GM21447 (cell line): ENCODE data around the gene TP53BP1.

Experiments
- ATAC-seq: cut with Tn5 transposase; IDR thresholded peaks from one replicate; pipeline ENCODE4 v1.9.1; 2021; ENCODE audit not compliant: unreplicated experiment

The TP53BP1 gene

DNA sequence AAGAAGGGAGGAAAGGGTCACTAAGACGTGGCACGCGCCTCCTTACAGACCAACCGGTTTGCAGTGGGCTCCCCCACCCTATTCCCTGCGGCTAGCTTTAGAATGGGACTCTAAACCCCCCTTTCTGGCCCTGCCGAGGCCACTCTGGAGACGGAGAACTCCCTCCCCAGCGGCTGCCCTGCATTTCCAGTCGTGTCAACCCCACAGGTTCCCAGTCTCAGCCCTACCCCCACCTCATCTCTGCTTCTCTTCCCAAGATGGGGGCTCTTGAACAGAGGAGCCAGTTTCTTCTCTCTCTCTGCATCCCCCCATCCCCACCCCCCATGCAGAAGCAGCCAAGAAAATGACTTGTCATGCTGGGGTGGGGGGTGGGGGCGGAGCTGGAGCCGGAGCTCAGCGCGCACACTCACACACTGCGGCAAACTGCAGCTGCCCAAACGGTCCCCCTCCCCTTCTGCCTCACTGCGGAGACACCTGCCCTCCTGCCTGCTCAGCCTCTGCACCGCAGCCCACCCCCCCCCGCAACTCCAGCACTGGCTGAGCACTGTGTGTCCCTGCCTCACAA is 25.3 kb upstream of the TP53BP1 start:
- ATAC-seq: no peak

DNA sequence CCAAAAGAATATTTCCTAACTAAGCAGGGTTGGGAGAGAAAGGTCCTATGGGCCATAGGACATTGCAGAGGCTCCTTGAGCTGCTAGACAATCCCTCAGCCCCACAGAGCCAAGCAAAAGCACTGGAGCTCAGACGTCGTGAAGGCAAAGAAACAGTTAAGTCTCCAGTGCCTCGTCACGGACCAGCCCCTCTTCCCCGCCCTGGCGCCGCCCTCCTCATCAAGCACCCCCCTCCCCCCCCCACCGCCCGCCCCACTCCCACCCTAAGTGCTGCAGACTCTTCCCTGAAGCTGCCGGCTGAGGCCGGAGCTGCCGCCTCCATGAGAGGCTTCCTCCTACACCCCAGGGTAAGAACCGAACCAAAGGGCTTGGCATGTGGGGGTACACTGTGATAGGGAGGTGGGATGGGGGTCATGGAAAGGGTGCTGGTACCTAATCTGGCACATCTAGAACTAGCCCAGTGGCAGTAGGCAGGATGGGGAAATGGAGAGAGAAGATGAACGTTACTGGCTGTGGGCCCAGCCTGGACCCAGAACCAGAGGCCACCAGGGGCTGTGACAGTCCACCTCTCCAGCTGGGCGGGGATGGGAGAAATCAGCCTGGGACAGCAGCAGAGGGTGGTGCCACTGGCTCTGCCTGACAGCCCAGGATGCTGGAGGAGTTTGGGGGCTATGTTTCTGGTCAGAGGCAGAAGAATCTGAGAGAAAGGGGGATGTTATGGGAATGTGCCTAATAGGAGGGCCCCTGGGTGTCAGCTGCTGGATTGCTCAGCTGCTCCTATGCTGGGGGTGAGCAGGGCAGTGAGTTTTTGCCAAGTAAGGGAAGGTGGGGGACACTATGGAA is 24.6 kb upstream of the TP53BP1 start, which contains the start of gene MAP1A:
MAP1A (plus strand) TSS at position 255 of the 843 bp plus-strand sequence. CDS start 3,866 bp downstream, outside the sequence.
- no peak for ATAC-seq

DNA sequence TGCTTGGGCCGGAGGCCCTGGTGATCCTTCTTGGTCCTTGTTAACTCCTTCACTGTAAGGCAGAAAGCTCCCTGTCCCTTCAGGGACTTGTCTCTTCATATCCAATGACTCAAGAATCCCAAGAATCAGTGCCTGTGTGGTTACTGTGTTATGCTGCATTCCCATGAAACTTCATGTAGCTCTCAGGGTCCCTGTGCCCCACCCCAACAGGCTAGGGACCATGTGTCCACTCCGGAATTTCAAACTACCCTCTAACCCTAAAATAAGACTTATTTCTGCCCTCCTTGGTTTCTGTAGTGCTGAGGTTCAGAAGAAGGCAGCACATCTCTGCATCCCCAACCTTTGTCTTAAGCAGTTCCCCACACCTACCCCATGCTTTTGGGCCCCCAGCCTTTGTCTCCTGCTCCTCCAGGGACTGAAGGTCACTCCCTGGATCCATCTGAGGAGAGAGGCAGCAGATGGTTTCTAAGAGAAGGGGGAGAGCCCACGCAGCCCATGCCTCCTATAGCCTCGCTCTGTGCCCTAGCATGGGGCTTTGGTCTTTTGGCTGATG is 23.9 kb upstream of the TP53BP1 start:
- no peak for ATAC-seq

DNA sequence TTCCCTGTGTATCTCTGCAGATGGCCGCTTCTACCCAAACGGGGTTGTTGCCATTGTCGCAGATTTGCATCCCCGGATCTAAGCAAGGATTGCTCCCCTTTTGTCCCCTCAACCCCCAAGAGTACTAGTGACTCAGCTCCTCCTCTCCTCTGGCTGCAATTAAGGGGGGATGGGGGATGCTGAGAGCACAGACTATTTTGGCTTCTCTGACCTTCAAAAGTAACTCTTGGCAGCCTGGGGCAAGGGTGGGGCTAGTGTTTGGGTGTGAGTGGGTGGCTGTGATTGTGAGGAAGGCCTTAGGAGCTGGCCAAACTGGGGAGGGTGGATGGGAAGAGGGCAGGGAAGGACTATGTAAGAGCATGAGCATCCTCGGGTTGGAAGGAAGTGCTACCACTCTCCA is 23.2 kb upstream of the TP53BP1 start:
- ATAC-seq: no peak

DNA sequence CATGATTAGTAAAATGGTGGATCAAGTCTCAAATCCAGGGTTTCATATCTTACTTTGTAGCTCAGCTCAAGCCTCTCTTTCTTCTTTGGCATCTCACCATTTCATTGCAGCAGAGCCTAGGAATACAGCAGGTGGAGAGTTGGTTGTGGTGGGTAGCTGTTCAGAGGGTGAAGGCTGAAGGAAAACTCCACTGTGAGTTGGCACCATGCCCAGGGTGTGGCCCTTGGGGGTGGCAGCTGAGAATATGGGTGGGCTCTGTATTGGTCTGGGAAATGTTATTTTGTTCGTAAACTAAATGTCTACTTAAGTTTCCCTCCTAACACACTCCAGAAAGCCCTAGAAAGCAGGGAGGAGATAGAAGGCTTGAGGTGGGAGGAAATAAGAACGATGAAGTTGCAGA is 22.8 kb upstream of the TP53BP1 start:
- no peak for ATAC-seq

DNA sequence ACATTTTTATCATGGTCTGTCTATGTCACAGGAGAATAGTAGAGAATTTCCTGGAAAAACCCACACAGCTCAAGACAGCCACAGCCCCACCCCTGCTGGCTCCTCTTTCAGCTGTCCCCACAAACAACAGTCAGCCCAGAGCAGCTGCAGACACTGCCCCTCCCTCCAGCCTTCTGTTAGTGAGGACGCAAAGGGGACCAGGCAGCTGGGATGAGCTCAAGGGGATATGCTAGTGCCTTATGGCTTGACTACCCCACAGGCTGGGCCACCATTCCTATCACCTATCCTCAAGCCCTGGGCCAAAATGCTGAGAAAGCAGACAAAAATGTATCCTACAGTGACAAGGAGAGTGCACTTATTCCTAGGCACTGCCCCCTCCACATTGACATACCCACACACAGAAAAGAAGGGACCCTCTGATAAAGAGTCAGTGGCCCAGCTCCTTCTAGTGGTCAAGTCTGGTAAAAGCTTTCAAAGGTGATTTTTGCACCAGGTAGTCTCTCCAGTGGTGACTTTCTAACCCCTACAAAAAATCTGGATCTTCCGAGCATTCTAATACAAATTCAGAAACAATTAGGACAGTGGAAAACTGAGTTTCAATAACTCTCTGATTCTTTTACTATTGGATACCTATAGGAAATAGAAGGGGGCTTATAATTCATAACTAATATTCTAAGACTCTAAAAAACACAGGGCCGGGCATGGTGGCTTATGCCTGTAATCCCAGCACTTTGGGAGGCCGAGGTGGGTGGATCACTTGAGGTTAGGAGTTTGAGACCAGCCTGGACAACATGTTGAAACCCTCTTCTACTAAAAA is 21.5 kb upstream of the TP53BP1 start:
- ATAC-seq: no peak

DNA sequence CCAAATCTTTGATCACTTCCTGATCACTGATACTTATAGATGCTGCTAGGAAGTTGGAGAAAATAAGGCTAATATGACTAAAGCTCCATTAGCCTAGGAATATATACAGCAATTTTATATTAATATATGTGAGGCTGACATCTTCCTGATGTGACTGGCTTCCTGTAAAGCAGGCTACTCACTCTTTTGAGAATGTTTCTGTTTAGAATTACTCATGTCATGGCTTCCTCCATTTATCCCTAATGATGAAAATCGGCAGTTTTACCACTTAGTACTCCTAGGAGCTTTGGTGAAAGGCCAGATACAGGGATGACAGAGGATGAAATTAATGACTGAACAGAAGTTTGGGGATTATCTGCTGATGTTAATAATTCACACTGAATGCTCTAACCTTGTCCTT is 20.6 kb upstream of the TP53BP1 start:
- no peak for ATAC-seq

DNA sequence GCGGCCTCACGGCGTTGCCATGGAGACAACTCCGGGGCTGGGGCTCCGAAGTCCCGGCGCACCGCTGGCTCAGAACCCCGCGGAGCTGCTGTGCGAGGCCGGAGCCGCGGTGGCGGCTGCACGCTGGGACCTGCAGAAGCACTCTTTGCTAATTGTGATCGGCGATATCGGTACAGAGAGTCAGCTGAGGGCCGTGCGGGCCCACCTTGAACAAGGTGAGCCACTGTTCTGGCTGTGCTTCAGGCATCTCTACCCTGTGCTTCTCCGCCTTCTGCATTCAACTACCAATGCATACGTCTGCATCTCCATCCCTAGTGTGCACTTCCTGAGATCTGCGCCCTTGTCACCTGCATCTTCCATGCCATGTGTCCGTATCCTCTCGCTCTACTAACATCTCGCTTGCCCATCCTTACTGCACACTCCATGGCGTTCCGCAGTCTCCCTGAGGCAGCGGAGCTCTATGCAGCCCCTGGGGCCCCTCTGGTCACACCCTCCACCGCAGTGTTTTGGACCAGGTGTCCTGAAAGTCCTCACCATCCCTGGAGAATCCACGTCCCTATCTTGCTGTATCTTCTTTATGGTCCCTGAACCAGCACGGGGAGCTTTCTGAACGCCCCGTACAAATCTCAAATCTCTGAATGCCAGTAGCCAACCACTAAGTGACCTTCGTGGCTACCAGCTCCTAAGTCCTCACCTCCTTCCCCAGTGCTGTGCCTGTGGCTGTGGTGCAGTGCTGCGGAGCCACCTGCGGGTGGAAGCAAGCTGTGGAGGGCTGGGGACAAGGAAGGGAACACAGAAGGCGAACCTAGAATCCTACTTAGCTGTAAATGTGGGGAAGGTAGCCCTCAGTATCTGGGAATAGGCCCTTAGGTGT is 18.3 kb upstream of the TP53BP1 start:
- no peak for ATAC-seq

DNA sequence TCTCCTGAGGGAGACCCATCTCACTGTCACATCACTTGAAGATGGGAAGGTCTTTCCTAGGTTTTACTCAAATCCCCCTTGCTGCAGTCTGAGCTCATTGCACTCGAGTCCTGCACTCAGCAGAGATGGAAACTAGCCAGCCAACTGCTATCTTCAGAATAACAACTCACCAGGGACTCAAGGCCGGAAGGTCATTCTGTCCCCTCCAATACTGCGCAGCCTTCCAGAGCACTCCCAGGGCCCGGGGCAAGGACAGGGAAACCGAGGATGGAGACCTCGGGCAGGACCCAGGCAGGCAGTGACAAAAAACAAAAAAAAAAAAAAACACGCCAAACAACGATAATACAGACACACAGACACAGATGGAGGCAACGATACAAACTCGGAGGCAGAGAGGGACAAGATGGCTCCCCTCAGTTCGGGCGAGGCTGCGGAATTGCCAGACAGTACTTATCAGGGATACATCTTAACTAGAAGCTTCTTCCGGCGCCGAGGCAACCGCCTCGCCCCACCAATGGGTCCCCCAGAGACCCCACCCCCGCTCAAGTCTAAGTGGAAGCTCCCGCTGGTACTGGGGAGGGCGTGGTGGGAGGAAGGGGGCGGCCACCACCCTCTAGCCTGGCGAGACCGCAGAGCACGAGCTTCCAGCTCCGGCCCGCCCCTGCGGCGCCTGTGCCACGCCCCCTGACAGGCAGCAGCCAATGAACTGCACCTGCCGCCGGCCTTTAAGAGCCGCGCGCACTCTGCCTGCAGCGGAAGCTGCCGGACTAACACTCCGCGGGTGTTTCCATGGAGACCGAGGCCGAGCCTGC is 17.4 kb upstream of the TP53BP1 start:
- ATAC-seq: peak; percentile 97

DNA sequence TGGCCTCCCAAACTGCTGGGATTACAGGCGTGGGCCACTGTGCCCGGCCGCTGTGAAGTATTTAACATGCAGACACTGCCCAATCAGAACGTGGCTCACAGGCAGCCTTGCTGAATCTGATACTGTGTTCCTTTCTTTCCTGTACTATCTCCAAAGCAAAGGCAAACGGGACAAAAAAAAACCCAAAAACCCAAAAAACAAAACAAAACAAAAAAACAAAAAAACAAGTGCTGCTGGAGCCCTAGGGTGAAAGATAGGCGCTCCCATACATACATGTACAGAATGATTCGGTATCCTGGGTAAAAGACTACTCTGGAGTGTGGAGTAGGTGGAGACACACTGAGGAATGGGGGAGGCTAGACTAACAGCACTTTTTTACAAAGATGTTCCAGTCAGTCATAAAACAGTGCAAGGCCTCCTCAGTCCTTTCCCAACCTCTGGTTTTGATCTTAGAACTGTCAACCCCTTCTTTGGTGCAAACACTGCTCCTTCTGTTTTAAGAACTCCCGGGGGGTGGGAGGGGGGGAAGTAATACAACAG is 16.8 kb upstream of the TP53BP1 start:
- ATAC-seq: no peak

DNA sequence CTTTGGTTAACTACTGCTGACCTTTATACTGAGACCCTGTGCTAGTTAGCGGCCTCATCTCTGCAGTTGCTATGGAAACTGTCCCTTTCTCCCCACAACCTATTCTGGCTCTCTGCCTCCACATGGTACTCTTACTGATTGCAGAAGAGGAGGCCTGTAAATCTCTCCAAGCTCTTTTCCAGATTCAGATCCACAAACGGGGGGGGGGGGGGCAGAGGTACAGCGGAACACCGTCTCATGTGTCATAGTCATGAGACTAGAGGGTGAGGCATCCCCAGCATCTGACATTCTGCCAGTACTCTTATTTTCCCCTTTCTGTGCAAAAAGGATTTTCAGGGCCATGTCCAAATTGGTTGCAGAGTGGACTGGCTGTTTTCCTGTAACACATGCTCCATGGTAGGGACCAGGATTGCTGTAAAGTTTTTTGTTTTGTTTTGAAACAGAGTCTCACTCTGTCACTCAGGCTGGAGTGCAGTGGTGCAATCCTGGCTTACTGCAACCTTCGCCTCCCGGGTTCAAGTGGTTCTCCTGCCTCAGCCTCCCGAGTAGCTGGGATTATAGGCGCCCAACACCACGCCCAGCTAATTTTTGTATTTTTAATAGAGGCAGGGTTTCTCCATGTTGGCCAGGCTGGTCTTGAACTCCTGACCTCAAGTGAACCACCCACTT is 16.2 kb upstream of the TP53BP1 start:
- no peak for ATAC-seq

DNA sequence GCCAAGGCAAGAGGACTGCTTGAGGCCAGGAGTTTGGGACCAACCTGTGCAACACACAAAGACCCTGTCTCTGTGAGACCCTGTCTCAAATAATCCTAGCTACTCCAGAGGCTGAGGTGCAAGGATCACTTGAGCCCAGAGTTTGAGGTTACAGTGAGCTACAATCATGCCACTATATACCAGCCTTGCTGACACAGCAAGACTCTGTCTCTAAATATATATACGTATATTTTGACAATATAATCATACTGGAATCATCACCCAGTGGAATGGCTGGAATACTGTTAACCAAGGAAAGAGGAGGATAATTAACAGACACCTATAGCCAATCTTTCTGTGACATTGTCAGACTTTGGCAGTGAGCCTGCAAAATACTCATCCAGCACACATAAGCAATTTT is 15.5 kb upstream of the TP53BP1 start:
- no peak for ATAC-seq

DNA sequence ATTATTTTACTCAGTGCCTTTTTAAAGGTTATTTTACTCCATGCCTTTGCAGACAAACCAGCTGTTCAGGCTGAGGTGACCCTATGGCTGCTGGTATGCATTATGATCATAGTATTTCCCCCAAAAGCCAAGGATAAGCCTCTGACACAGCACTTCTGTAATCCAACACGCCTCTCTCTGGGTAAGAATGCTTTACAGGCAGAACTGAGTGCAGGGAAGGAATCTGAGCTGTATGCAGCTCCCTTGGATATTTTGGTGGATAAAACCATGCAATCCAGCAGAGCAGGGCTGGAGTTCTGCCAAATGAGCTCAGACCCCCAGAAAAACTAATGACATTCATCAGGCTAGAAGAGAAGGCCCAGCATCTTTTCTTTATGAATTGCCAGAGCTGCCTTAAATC is 12.8 kb upstream of the TP53BP1 start:
- ATAC-seq: no peak

DNA sequence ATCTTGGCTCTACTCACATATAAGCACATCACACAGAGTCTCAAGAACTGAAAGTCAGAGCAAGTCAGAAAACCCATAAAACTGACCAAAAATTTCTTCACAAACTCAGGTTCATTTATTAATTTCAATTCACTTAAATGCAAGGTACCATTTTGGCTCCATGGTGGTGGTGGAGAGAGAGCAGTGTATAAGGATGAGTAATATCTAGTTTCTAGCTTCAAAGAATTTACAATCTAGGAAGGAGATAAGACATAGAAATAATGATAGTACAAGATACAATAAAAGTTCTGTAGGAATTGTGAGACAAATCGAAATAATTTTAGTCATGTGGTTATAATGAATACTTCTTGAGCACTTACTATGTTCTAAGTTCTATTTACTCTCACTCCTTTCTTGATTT is 6.7 kb upstream of the TP53BP1 start:
- no peak for ATAC-seq

DNA sequence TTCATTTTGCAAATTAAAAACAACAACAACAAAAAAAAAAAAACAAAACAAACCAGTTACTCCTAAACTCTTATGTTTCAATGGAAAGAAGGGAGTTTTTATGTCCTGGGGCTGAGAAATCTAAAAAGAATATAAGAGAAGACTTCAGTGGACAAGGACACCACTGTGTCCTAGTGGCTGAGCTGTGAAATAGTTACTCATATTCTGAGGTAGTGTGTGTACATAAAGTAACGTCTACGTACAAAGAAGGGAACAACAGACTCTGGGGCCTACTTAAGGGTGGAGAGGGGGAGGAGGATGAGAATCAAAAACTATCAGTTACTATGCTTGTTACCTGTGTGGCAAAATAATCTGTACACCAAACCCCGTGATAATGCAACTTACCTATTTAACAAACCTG is 6.0 kb upstream of the TP53BP1 start:
- ATAC-seq: no peak

DNA sequence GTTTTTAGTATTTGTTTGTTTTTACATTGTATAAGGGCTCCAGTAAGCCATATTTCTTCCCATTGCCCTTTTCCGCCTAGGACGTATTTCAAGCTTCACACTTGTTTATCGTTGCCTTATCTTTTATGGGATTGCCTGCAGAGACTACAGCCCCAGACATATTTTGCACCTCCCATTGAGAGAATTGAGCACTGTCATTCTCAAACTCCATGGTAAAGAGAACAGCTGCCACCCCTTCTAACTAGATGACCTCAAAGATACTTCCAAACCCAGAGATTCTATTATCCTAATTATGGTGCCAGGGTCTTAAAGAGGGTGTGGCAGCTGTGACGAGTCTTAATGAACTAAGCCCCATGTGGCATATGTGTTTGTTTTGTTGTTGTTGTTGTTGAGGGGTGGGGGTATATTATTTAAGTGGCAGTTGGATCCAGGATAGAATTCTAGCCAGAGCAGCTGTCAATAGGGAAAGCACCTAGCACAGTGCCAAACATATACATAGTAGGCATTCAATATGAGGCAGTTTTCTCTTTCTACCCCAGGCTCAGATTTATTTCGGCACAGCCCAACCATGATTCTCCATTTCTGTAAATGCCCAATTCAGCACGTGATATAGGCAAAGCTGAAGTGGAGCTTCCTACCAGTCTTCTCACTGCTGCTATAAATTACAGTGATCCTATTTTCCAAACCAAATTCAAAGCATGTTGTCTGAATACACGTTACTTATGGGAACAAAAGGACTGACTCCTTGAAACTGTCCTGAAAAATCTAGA is 932 bp upstream of the TP53BP1 start:
- no peak for ATAC-seq

DNA sequence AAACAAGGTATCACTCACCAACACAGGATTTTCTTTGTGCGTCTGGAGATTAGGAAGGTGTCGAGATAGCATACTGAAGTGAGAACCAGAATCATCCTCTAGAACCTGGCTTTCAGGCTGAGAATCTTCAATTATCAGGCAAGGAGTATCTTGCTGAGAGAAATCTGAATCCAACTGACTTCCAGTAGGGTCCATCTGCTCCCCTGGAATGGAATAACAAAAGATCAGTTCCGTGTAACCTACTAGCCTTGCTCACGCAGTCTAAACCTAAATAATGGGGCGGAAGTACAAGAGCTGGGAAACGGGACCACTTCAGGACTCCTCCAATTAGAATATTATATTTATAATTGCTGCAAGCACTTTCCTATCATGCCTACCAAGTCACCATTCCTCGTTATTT is 690 bp downstream of the TP53BP1 start:
- ATAC-seq: no peak

DNA sequence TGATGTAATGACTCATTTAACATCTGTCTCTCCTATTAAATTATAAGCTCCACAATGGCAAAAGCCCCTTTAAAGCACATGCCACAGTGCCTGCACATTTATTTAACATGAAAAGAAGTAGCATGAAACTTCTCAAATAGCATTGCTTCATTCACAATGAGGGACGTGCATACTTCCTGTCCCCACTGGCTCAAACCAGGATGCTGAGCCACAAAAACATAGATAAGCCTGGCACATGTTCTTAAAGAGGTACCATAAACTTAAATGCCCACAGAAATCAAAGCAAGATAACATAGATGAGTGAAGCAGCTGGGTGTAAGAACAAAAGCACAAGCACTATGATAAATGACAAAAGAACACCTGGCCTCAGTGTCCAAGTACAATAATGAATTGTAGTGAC is 3.8 kb downstream of the TP53BP1 start:
- no peak for ATAC-seq
